Osteoblast (primary cell): ENCODE data around the gene BBOF1. TPM values are rescaled to one million over a fixed set of nuclear protein-coding genes. Genes with fewer than 3 reads are reported as not detected.

ENCODE experiments used
- DNase-seq: peaks from one replicate; pipeline ENCODE4 v3.0.0; 2011; ENCODE audit warnings: low spot score, mixed read lengths; ENCODE audit not compliant: insufficient read length; ENCODE audit errors: missing footprints
- H2AFZ ChIP-seq: 2 replicates; pipeline ENCODE4 v1.6.0; 2011; ENCODE audit warnings: mild to moderate bottlenecking, low read length
- H3K27ac ChIP-seq: 2 replicates; pipeline ENCODE4 v1.5.1; 2011; ENCODE audit warnings: mild to moderate bottlenecking, low read depth, low read length, moderate library complexity
- H3K27me3 ChIP-seq: 2 replicates; pipeline ENCODE4 v1.6.0; 2012; ENCODE audit warnings: mild to moderate bottlenecking, control low read depth, inconsistent platforms, low read length, moderate library complexity; ENCODE audit not compliant: insufficient read depth
- H3K36me3 ChIP-seq: 2 replicates; pipeline ENCODE4 v1.5.1; 2011; ENCODE audit warnings: mild to moderate bottlenecking, low read length, control low read depth, moderate library complexity; ENCODE audit not compliant: insufficient read depth
- H3K4me1 ChIP-seq: 2 replicates; pipeline ENCODE4 v1.5.1; 2011; ENCODE audit warnings: mild to moderate bottlenecking, low read length, control low read depth, moderate library complexity; ENCODE audit not compliant: insufficient read depth
- H3K4me2 ChIP-seq: 2 replicates; pipeline ENCODE4 v1.6.0; 2011; ENCODE audit warnings: mild to moderate bottlenecking, low read length; ENCODE audit not compliant: insufficient read depth
- H3K4me3 ChIP-seq: fragments of 200-600 bp; sonication (generic); 3 replicates; pipeline ENCODE4 v1.5.1; 2012; ENCODE audit warnings: mild to moderate bottlenecking, low read length, inconsistent platforms; ENCODE audit not compliant: insufficient read depth
- H3K79me2 ChIP-seq: 2 replicates; pipeline ENCODE4 v1.6.0; 2012; ENCODE audit warnings: mild to moderate bottlenecking, low read length, control low read depth, inconsistent platforms; ENCODE audit not compliant: insufficient read depth
- H3K9me3 ChIP-seq: 2 replicates; pipeline ENCODE4 v1.5.1; 2011; ENCODE audit warnings: low read depth, low read length, control low read depth
- H4K20me1 ChIP-seq: 2 replicates; pipeline ENCODE4 v1.6.0; 2012; ENCODE audit warnings: mild to moderate bottlenecking, low read length, control low read depth; ENCODE audit not compliant: insufficient read depth
- CTCF ChIP-seq: IDR thresholded peaks from 2 replicates; pipeline ENCODE4 v1.5.1; 2011; ENCODE audit warnings: mild to moderate bottlenecking, low read depth, low read length, moderate library complexity; ENCODE audit errors: extremely low read depth
- total RNA-seq: library from RNA; depleted of rRNA; stranded (reverse); fragments of >200 nt; gene quantifications from 2 replicates; pipeline ENCODE4 v1.2.3, GENCODE V29; 2012

The BBOF1 gene
- total RNA-seq, 1 donor, result 14.1 TPM

- Histone ChIP-seq H3K9me3 (no peaks in the 10 kb centered on the region), H2AFZ (no peak overlapping the region), H3K4me3 (no peak overlapping the region), H4K20me1 (no peaks in the 10 kb centered on the region), H3K79me2 (no peaks in the 10 kb centered on the region), H3K4me1 (no peaks in the 10 kb centered on the region), H3K36me3 (no peaks in the 10 kb centered on the region), H3K27me3 (no peaks in the 10 kb centered on the region), H3K27ac (no peak overlapping the region), H3K4me2 (no peak overlapping the region)
- TF ChIP-seq CTCF, result peak; percentile 73
- peak; percentile 77 for DNase-seq
Measured at GRCh38 chr14:74038020-74038859, 19.1 kb downstream of the BBOF1 start.

GRCh38 chr14:74042296-74042695, 23.1 kb downstream of the BBOF1 start:
- no peaks in the 10 kb centered on the region for H3K27me3 ChIP-seq
- H4K20me1 ChIP-seq, result no peaks in the 10 kb centered on the region
- no peak for TF ChIP-seq CTCF
- H3K27ac ChIP-seq, result no peak overlapping the region
- H3K9me3 ChIP-seq, result no peaks in the 10 kb centered on the region
- no peak overlapping the region for H3K4me2 ChIP-seq
- H3K79me2 ChIP-seq, result no peaks in the 10 kb centered on the region
- H2AFZ ChIP-seq, result no peak overlapping the region
- H3K4me1 ChIP-seq, result no peaks in the 10 kb centered on the region
- H3K4me3 ChIP-seq, result no peak overlapping the region
- no peak for DNase-seq
- H3K36me3 ChIP-seq, result peaks cover 4% of the 10 kb centered on the region

GRCh38 chr14:74045522-74045921, 26.4 kb downstream of the BBOF1 start:
- peaks cover 7% of the 10 kb centered on the region for H3K36me3 ChIP-seq
- no peak overlapping the region for H3K4me3 ChIP-seq
- H4K20me1 ChIP-seq, result no peaks in the 10 kb centered on the region
- no peaks in the 10 kb centered on the region for H3K4me1 ChIP-seq
- H2AFZ ChIP-seq, result no peak overlapping the region
- H3K27me3 ChIP-seq, result no peaks in the 10 kb centered on the region
- TF ChIP-seq CTCF, result no peak
- H3K27ac ChIP-seq, result no peak overlapping the region
- no peak overlapping the region for H3K4me2 ChIP-seq
- no peaks in the 10 kb centered on the region for H3K9me3 ChIP-seq
- DNase-seq, result no peak
- no peaks in the 10 kb centered on the region for H3K79me2 ChIP-seq

GRCh38 chr14:74048281-74048680, 29.1 kb downstream of the BBOF1 start:
- peak; percentile 47 for DNase-seq
- no peak overlapping the region for H3K27ac ChIP-seq
- no peaks in the 10 kb centered on the region for H4K20me1 ChIP-seq
- H2AFZ ChIP-seq, result no peak overlapping the region
- H3K4me2 ChIP-seq, result no peak overlapping the region
- TF ChIP-seq CTCF, result no peak
- no peaks in the 10 kb centered on the region for H3K4me1 ChIP-seq
- no peaks in the 10 kb centered on the region for H3K27me3 ChIP-seq
- H3K36me3 ChIP-seq, result peaks cover 7% of the 10 kb centered on the region
- H3K4me3 ChIP-seq, result no peak overlapping the region
- no peaks in the 10 kb centered on the region for H3K79me2 ChIP-seq
- H3K9me3 ChIP-seq, result no peaks in the 10 kb centered on the region
